OCI-LY3 (cell line): ENCODE measurements around the gene SRC.

Source experiments
- EZH2phosphoT487 ChIP-seq: fragments of 200-600 bp; shearing (Covaris generic); IDR thresholded peaks from 2 replicates; pipeline ENCODE4 v1.6.1; 2018; ENCODE audit warnings: antibody characterized with exemption, mixed run types, low read depth
- TF ChIP-seq, protein P1 (sequence below): fragments of 200-600, 300-600 bp; sonication (generic); IDR thresholded peaks from 2 replicates; pipeline ENCODE4 v1.5.1; 2014; ENCODE audit warnings: antibody characterized with exemption, low read length, low read depth

- TF ChIP-seq, protein P1, sequence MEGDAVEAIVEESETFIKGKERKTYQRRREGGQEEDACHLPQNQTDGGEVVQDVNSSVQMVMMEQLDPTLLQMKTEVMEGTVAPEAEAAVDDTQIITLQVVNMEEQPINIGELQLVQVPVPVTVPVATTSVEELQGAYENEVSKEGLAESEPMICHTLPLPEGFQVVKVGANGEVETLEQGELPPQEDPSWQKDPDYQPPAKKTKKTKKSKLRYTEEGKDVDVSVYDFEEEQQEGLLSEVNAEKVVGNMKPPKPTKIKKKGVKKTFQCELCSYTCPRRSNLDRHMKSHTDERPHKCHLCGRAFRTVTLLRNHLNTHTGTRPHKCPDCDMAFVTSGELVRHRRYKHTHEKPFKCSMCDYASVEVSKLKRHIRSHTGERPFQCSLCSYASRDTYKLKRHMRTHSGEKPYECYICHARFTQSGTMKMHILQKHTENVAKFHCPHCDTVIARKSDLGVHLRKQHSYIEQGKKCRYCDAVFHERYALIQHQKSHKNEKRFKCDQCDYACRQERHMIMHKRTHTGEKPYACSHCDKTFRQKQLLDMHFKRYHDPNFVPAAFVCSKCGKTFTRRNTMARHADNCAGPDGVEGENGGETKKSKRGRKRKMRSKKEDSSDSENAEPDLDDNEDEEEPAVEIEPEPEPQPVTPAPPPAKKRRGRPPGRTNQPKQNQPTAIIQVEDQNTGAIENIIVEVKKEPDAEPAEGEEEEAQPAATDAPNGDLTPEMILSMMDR: no peak
- TF ChIP-seq EZH2phosphoT487: no peak
Measured at GRCh38 chr20:37450344-37450743, 104.4 kb downstream of the SRC start.
